Endothelial cell of umbilical vein (primary cell): ENCODE data around the gene MC1R.

Experiments used
- EZH2 ChIP-seq: IDR thresholded peaks from 2 replicates; pipeline ENCODE4 v1.6.1; 2012; ENCODE audit warnings: borderline replicate concordance, low read depth, mild to moderate bottlenecking, moderate library complexity, low read length, inconsistent platforms; ENCODE audit not compliant: severe bottlenecking
- MYC ChIP-seq: IDR thresholded peaks from one replicate; pipeline ENCODE4 v1.6.1; 2011; ENCODE audit warnings: mild to moderate bottlenecking, low read depth, low read length
- POLR2A ChIP-seq: IDR thresholded peaks from 2 replicates; pipeline ENCODE4 v1.6.1; 2012; ENCODE audit warnings: low read depth, mild to moderate bottlenecking, control low read depth, low read length

DNA sequence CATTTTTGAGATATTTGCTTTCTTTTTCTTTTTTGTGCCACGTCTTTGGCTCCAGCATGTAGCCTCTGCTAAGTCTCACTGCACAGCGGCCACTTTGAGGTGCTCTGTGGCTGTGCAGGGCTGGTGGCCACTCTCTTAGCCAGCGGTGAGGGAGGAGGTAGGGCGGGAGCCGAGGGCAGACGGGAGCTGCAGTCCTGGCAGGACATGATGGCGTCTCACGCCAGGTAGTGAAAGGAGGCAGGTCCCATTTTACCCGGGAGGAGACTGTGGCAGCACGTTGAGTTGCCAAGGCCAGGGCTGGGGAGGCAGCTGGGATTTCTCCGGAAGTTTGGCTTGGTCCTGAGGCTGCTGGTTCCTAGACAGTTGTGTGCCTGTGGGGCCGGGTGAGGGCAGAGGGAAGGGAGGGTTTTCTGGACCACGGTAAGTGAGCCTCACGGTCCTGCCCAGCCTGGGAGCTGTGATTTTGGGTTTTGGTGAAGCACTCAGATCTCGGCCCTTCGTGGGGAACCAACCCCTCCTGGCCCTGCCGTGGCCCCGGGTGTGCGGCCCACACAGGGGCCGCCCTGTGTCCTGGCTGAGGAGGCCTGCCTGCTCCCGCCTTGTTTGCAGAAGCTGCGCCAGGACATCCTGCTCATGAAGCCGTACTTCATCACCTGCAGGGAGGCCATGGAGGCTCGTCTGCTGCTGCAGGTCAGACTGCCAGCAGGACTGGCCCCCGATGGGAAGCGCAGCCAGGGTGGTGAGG, 44.3 kb downstream of the MC1R start:
- TF ChIP-seq MYC, result no peak
- TF ChIP-seq POLR2A, result no peak
- TF ChIP-seq EZH2, result no peak
